ENCODE measurements around the gene IL12A.

The IL12A gene

DNA sequence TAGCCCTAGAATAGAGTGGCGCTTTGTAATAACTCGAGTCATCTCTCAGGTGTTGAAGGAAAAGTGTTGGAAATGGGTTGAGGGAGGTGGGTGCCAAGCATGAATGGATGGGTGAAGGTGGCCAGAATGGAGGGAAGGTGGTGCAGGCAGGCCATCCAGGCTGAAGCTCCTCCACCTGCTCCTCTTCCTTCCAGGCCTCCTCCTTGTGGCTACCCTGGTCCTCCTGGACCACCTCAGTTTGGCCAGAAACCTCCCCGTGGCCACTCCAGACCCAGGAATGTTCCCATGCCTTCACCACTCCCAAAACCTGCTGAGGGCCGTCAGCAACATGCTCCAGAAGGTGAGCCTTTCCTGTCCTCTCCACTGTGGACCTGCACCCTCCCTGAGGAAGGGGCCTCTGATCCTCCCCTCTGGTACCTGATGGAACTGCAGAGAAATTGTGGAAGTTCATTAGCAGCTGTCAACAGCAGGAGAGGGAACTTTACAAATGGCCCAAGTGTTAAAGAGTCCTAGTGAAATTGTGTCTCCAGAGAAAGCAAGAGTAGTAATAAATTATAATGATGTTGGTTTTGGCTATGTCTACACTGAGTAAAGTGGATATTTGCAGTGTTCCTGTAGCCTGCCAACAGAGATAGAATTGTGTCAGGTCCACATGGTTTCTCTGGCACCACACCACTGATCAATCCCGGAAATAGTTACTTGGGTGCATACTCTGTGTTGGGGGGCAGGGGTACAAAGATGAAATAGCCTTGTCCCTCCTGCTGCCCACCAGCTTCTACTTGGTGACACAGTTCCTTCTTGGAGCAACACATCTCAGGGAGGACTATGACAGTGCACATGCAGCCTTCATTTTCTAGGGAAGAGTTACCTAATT, 1.6 kb downstream of the IL12A start:
- FAIRE-seq = no peak

DNA sequence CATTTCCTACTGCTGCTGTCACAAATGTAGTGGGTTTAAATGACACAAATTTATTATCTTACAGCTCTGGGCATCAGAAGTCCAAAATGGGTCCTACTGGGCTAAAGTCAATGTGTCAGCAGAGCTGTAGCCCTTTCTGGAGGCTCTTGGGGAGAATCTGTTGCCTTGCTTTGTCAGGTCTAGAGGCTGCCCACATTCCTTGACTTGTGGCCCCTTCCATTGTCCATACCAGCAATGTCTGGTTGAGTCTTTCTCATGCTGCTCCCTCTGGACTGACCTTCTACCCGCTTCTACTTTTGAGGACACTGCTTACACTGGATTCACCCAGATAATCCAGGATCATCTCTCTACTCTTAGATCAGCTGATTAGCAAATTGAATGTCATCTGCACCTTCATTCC, 3.0 kb downstream of the IL12A start:
- FAIRE-seq = no peak

DNA sequence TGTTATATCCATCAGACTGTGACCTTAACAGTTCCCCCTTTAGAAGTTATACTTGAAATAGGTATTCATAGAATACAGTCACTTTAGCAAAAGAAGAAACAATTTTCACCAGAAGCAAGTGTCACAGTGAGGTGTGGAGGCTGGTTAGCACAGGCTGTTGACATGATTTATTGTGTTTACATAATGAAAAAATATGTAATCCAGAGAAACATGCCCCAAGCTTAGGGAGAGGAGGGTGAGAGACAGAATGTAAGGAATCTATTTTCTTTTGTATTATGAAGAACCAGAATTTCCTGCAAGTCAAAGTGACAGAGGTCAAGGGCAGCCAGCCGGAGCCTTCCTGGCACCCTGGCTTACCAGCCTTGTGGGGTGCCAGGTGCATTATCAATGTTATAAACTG, 4.0 kb downstream of the IL12A start:
- FAIRE-seq = no peak

DNA sequence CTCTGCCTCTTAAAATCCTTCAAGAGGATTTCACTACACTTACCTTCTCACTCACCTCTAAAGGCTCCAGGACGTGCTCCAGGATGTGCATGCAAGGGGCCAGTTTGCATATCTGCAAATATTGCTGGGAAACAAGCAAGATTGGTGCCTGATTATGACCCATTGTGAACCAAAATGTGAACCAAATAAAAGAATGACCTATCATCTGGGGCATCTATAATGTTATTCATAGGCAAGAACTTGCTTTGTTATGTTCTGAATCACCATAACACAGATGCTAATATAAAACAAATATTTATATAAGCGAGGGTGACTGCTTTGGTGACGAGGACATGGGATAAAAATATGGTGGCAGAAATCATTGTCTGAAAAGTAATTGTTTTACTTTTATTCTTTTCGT, 5.5 kb downstream of the IL12A start:
- FAIRE-seq = no peak

DNA sequence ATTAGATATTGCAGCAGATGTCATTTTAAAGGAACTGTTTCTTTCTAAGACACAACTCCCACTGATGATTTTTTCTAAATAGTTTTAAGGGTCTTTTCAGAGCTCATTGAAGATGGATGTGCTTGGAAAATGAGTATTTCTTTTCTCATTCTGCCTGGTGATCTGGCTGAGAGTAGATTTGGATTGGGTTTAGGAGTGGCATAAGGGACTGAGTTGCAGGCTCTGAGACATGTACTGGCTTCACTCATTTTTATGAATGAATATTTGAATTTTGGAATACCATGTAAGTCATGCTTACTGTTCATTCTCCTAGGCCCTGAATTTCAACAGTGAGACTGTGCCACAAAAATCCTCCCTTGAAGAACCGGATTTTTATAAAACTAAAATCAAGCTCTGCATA, 6.5 kb downstream of the IL12A start:
- FAIRE-seq = no peak

DNA sequence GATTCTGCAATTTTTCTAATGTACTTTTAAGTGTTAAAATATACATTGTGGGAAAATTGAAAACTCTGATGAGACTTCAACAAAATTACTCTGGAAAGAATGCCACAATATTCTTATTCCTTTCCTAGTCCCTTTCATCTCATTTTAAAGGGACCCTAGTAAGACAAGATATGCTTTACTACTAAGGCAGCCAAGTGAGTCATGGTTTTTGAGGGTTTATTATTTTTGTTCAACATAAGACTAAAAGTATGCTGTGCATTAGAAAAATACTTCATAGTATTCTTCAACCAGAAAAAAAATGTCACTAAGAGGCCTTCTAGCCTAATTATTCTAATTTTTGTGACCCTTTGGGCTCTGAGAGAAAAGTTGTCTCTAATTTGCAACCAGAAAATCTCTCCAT, 7.4 kb downstream of the IL12A start:
- no peak for FAIRE-seq

DNA sequence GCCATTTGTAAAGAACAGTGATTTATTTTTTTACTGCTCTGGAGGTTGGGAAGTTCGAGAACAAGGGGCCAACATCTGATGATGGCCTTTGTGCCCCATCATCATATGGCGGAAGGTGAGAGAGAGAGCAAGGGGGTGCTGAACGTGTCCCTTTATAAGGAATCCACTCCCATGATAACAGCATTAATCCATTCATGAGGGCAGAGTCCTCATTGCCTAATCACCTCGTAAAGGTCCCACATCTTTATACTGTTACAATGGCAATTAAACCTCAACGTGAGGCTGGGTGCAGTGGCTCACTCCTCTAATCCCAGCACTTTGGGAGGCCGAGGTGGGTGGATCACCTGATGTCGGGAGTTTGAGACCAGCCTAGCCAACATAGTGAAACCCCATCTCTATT, 8.3 kb downstream of the IL12A start:
- FAIRE-seq = no peak

GRCh38 chr3:160001148-160001760, 12.6 kb downstream of the IL12A start:
- FAIRE-seq = no peak

DNA sequence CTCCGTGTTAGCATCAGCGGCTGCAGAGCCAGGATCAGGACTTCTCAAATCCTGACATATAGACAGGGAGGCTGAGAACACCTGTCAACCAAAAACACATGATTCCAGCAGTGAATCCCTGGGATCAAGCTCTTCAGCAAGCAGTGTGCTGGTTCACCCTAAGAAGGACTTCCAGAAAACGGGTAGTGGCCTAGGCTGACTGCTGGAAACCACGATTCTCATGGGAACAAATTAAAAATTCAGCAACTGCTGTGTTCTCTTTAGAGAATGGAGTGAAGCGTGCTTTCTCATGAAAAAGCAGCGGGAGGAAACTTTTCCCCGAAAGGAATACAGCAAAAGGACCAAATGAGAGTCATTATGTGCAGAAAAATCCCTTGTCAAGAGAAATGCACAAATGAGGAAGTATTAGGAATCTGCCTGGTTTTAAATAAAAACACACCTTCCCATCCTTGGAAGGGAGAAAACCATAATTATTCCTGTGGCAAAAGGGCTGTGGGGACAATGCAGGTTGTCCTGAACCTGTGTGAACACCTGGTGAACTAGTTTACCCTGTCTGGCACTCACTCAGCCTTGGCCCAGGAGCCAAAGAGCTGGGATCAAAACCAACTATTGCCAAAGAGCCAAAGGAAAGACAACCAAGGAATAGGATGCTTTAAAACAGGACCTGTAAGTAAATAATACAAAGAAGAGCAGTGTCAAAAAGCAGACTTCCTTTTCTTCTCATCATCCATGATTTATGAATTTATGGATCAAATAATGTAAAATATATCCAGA, 13.4 kb downstream of the IL12A start:
- FAIRE-seq = no peak

- FAIRE-seq = no peak
Observed at GRCh38 chr3:160003520-160004128, 15.0 kb downstream of the IL12A start.

- no peak for FAIRE-seq
Observed at GRCh38 chr3:160005004-160005403, 16.4 kb downstream of the IL12A start.

DNA sequence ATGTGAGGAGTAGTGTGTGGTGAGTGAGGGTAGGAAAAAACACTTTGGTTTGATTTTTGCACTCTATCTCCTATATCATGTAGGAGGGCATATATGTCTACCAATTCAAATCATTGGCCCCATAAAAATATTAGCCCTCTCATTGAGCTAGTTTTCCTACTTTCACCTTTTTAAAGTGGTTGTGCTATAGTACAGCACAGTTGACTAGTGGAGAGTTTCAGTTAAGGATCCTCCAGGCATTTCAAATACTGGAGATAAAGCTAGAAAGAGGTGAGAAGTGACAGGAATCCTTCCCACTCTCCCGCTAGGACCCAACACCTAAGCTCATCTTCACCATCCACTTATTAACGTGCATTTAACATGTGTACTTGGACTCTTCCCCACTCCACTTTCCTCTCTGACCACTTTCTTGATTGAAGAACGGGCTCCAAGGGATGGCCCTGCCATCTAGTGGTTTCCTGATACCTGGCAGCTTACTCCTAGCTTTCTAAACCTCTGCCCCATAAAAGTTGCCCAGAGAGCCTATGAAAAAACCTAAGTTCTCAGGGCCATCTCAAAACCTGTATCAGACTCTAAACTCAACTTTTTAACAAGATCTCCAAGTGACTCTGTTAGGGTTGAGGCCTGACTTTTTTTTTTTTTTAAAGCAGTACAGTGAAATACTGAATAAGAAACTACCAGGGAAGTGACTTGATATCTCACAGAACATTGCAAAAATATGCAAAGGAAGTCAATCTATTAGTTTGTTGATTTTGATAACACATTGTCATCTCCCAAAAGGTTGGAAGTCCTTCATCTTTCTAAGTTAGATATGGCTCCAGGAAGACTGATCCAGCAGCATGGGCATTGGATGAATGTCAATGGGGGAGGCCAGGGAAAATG, 17.9 kb downstream of the IL12A start:
- FAIRE-seq = no peak

- FAIRE-seq = no peak
Observed at GRCh38 chr3:160008961-160009360, 20.3 kb downstream of the IL12A start.

- no peak for FAIRE-seq
Observed at GRCh38 chr3:160009525-160009924, 20.9 kb downstream of the IL12A start.

- FAIRE-seq = no peak
Observed at GRCh38 chr3:160010578-160010977, 21.9 kb downstream of the IL12A start.

DNA sequence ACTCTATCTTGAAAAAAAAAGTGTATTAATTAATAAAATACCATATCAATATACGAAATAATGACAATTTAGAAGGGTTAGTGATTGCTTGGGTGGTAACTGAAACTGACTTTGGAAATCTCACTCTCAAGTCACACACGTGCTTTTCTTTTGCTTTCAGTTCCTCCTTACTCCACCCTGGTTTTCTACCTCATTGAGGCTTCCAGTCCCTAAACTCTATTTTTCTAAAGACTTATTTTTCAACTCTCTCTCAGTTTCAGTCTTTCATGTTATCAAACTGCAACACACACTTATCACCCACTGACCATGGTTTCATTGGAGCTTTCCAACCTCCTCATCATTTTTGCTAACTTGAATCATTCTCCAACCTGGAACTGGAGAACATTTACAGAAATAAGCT, 23.5 kb downstream of the IL12A start:
- FAIRE-seq = no peak

GRCh38 chr3:160016972-160017371, 28.3 kb downstream of the IL12A start:
- no peak for FAIRE-seq

GRCh38 chr3:160018959-160019358, 30.3 kb downstream of the IL12A start:
- FAIRE-seq = no peak

DNA sequence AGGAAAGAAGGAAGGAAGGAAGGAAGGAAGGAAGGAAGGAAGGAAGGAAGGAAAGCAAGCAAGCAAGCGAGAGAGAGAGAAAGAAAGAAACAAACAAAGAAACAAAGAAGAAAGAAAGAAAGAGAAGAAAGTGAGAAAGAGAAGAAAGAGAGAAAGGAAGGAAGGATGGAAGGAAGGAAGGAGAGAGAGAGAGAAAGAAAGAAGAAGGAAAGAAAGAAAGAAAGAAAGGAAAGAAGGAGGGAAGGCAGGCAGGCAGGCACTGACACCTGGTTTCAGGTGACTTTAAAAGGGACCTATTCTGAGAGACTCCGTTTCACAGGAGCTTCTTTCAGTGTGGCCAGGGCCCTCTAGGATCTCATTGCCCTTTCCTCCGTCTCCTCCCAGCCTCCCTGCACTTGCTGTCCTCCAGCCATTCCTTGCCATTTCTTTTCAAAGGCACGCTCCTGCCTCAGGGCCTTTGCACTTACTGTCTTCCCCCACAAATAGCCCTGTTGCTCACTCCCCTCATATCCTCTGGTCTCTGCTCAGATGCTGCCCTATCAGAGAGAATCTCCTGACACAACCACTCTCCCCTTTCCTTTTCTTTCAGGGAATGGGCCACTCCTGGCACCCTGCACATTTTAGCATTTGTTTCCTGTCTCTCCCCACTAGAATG, 31.5 kb downstream of the IL12A start:
- FAIRE-seq = no peak

- no peak for FAIRE-seq
Observed at GRCh38 chr3:160022068-160022467, 33.4 kb downstream of the IL12A start.

DNA sequence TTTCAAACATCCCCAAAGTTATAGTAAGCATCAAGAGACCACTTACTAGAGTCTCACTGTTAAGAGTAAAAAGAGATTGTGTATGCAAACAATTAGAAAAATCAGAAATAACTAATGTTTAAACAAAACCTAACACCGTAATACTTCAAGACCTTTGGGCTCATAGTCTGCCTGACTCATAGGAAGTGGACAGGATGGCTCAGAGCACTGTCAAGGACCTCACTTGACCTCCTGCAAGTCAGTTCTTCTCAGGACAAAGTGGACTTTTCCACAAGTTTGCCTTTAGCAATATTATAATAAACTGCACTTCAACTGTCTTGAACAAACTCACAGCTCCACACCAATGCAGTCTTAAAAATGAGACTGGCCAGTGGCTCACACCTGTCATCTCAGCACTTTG, 34.8 kb downstream of the IL12A start:
- FAIRE-seq = no peak
